Upper lobe of right lung (tissue), 1 donor: ENCODE measurements around the gene TCF12. TPM values are rescaled to one million over a fixed set of nuclear protein-coding genes. Genes with fewer than 3 reads are reported as not detected.
"Not testable (repeated sequence)": the region's sequence is repeated elsewhere in the genome, so short reads cannot be mapped to it uniquely, and the experiment has no call there.

ENCODE experiments used
- ATAC-seq: fragments of 200-7000 bp; cut with Tn5 transposase; one replicate; pipeline ENCODE4 v1.9.1; 2020; ENCODE audit warnings: mild to moderate bottlenecking, moderate library complexity
- DNase-seq: peaks from one replicate; pipeline ENCODE4 v3.0.0-alpha.2; 2020
- H3K27ac ChIP-seq: fragments of 200-600 bp; one replicate; pipeline ENCODE4 v1.8.0; 2022
- H3K27me3 ChIP-seq: fragments of 200-600 bp; one replicate; pipeline ENCODE4 v1.8.0; 2022; ENCODE audit warnings: mild to moderate bottlenecking
- H3K36me3 ChIP-seq: fragments of 200-600 bp; one replicate; pipeline ENCODE4 v1.8.0; 2022
- H3K4me1 ChIP-seq: fragments of 200-600 bp; one replicate; pipeline ENCODE4 v1.8.0; 2022
- H3K4me3 ChIP-seq: fragments of 200-600 bp; one replicate; pipeline ENCODE4 v1.8.0; 2022; ENCODE audit warnings: mild to moderate bottlenecking
- H3K9me3 ChIP-seq: fragments of 200-600 bp; one replicate; pipeline ENCODE4 v1.8.0; 2022
- intact Hi-C: fragments of 100-400 bp; cut with DNase I; formaldehyde crosslinking; loops from one replicate; pipeline ENCODE4 v1.11.0; 2022
- total RNA-seq: library from RNA; stranded (reverse); fragmentation: NEBNext Ultra II Directional; extraction: Animal tissue kit (Norgen Biotek cat#: 25700); gene quantifications from one replicate; pipeline ENCODE4 v1.2.1, GENCODE V29; 2021
- TF ChIP-seq, protein P1 (sequence below): fragments of 200-600 bp; IDR thresholded peaks from one replicate; pipeline ENCODE4 v1.8.0; 2022; ENCODE audit warnings: antibody characterized with exemption
- donor health status: DM: no; HTN: yes; CAD: no; lungs with severe emphysema.

Gene TCF12
- total RNA-seq, 1 donor from 2014 or later, result 103 TPM

DNA sequence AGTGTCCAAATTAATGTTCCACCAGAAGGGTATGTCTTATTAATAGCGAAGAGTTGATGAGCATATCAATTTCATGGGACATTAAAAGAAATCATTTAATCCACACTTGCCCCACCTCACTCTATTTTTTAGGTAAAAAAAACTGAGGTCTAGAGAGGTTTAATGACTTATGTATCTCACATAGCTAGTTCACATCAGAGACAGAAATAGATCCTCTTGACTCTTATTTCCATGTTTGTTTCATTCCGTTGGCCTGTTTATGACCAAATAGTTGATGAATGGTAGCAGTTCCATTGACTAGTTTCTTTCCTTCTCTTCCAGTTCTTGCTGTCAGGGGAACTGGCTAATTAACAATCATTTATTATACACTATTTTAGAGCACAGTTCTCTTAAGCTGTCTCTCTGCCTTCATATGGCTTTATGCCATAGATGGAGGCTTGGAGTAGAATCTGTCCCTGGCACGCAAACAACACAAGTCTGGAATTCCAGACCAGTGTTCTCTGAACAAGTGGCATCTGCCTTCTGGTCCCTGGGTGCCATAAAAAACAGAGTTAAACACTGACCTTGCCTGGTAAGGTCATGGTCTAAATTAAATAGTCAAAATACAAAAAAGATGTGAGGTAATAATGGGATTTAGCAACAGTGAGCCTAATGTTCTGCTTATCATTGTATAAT, 237.9 kb downstream of the TCF12 start:
- Histone ChIP-seq H3K4me1 (peaks cover 6% of the 10 kb centered on the region), H3K9me3 (no peaks in the 10 kb centered on the region), H3K36me3 (no peaks in the 10 kb centered on the region), H3K27me3 (no peaks in the 10 kb centered on the region), H3K27ac (no peak overlapping the region), H3K4me3 (no peak overlapping the region)
- TF ChIP-seq, protein P1, sequence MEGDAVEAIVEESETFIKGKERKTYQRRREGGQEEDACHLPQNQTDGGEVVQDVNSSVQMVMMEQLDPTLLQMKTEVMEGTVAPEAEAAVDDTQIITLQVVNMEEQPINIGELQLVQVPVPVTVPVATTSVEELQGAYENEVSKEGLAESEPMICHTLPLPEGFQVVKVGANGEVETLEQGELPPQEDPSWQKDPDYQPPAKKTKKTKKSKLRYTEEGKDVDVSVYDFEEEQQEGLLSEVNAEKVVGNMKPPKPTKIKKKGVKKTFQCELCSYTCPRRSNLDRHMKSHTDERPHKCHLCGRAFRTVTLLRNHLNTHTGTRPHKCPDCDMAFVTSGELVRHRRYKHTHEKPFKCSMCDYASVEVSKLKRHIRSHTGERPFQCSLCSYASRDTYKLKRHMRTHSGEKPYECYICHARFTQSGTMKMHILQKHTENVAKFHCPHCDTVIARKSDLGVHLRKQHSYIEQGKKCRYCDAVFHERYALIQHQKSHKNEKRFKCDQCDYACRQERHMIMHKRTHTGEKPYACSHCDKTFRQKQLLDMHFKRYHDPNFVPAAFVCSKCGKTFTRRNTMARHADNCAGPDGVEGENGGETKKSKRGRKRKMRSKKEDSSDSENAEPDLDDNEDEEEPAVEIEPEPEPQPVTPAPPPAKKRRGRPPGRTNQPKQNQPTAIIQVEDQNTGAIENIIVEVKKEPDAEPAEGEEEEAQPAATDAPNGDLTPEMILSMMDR, result no peak
- no peak for DNase-seq
- no peak for ATAC-seq
- intact Hi-C loops, result no loop called here

DNA sequence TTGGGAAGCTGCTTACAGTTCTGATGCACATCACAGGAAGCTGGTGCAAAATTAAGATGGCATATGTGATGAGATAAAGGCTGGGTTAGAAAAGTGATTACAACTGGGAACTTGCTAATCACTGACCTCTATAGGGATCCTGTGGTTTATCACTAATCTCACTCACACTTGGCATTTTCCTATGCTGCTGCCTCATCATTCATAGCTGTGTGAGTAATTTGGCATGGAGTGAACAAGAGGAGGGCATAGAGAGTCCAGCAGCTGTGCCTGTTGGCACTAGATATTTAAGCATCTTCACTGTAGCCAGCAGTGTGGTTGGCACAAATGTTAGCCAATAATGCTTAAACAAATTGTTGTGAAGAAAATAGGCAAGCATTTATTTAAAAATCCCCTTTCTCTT, 240.1 kb downstream of the TCF12 start:
- TF ChIP-seq, protein P1, result no peak
- Histone ChIP-seq H3K27ac (no peak overlapping the region), H3K9me3 (no peaks in the 10 kb centered on the region), H3K36me3 (no peaks in the 10 kb centered on the region), H3K27me3 (no peaks in the 10 kb centered on the region), H3K4me3 (no peak overlapping the region), H3K4me1 (peaks cover 6% of the 10 kb centered on the region)
- intact Hi-C loops, result no loop called here
- ATAC-seq (no peak), DNase-seq (no peak)

DNA sequence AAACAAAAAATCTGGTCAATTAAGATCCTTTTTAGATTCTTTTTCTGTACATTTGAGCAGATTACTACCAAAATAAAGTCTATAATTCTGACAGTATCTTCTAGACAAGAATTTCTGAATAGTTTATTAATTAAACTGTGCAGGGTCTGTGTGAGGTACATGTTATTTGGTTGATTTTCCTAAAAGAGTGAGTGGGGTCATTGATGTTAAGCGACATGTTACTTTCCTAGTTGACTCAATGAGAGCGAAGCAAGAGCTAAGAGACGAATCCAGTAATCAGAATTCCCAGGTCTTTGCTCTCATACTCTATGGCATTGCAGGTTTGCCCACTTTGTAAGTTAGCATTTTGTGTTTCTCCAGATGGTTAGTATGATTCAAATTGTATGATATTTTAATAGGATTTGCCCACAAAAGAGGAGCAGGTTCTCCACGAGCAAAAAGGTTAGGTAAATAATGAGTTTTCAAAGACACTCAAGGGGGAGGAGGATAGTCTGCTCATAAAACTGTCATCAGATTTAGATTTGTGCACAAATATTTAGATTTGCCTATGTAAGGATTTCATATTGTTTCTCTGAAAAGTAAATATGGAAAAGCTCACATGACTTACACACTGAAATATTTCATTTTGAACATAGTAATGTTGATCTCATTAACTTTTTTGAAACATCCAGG, 240.7 kb downstream of the TCF12 start:
- Histone ChIP-seq H3K27ac (no peak overlapping the region), H3K27me3 (no peaks in the 10 kb centered on the region), H3K4me3 (no peak overlapping the region), H3K36me3 (no peaks in the 10 kb centered on the region), H3K4me1 (peaks cover 6% of the 10 kb centered on the region), H3K9me3 (no peaks in the 10 kb centered on the region)
- ATAC-seq (no peak), DNase-seq (no peak)
- intact Hi-C loops, result no loop called here
- TF ChIP-seq, protein P1, result no peak

DNA sequence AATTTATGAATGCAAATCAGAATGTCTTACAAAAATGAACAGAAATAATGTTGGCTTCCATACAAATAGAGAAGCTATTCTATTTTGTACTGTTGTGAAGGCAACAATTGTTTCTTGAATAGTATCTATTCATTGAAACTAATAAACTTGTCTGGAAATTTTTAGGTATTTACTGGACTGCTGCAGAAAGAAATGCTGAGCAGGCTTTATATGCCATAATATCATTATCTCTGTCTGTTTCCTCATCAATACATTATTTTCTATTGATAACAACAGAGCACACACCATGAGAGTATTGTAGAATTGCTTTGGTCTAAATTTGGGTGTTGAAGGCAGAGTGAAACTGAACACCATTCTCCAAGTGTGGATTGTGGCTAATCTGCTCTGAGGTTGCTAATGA, 241.3 kb downstream of the TCF12 start:
- Histone ChIP-seq H3K4me3 (no peak overlapping the region), H3K36me3 (no peaks in the 10 kb centered on the region), H3K27ac (no peak overlapping the region), H3K9me3 (no peaks in the 10 kb centered on the region), H3K27me3 (no peaks in the 10 kb centered on the region), H3K4me1 (peaks cover 6% of the 10 kb centered on the region)
- no peak for ATAC-seq
- intact Hi-C loops, result no loop called here
- TF ChIP-seq, protein P1, result no peak
- no peak for DNase-seq

DNA sequence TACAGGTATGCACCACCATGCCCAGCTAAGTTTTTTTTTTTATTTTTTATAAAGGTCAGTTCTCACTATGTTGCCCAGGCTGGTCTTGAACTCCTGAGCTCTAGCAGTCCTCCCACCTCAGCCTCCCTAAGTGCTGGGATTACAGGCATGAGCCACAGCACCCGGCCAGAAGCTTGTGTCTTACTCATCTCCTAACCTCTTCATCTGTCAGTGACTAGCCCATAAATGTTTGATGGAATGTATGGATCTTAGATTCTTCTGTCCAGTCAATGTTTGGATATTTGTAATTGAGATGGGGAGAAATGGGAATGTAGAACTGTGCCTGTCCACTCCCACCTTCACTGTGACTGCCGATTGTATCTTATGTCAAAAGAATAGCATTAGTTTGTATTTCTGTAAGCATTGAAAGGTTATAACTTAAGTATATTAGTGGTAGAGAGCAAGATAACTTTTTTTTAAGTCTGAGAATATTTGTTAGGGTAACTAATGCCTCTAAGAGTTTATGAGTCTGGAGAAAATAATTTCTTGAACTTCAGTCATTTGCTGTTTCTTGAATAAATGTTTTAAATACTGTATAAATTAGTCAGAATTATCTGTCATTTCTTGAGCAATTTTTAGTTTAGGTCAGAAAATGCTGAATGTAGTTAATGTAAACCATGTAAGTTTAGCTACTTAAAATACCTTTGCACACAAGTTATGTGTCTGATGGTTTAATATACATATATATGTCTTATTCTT, 242.5 kb downstream of the TCF12 start:
- intact Hi-C loops, result no loop called here
- Histone ChIP-seq H3K27me3 (no peaks in the 10 kb centered on the region), H3K9me3 (no peaks in the 10 kb centered on the region), H3K36me3 (no peaks in the 10 kb centered on the region), H3K4me3 (no peak overlapping the region), H3K4me1 (peaks cover 6% of the 10 kb centered on the region), H3K27ac (no peak overlapping the region)
- TF ChIP-seq, protein P1, result no peak
- DNase-seq (no peak), ATAC-seq (no peak)

DNA sequence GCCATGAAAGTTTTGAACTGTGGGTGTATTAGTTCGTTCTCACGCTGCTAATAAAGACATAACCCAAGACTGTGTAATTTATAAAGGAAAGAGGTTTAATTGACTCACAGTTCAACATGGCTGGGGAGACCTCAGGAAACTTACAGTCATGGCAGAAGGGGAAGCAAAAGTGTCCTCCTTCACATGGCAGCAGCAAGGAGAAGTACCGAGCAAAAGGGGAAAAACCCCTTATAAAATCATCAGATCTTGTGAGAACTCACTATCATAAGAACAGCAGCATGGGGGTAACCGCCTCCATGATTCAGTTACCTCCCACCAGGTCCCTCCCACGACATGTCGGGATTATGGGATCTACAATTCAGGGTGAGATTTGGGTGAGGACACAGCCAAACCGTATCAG, 245.8 kb downstream of the TCF12 start:
- H3K9me3 ChIP-seq, H3K4me1 ChIP-seq, H3K27me3 ChIP-seq, H3K4me3 ChIP-seq, DNase-seq, H3K36me3 ChIP-seq, H3K27ac ChIP-seq, intact Hi-C loops, ATAC-seq: not testable (repeated sequence)
